ENCODE data around the gene RALGAPA2. TPM values are rescaled to one million over a fixed set of nuclear protein-coding genes. Genes with fewer than 3 reads are reported as not detected.

The RALGAPA2 gene
- total and polyA plus RNA-seq, 2 donors (not counting 3 experiments of a cell fraction or from before 2014, with no cell fraction given), result 10.0 to 46.8 TPM

DNA sequence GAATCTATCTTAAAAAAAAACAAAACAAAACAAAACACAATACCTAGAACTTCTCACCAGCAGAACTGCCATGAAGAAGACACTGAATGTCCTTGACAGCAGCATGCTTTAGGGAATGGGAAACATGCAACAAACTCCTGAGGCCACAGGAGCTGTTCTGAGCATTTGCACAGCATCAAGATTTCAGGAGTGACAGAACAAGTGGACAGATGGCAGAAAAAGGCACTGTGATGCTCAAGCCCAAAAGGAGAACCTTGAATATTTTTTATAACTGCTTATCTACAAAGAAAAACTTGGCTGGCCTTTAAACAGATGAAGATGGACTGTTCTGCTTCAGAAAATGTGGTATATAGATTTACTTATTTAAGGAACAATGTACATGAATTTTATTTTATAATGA is 158.9 kb downstream of the RALGAPA2 start:
- ChIA-PET POLR2A (no interaction called here), CTCF (interaction anchor here (1.2 kb wide), 1 partner anchor 16 kb away, joined by 4 read pairs; no protein-coding TSS in a partner anchor)
- H2AFZ ChIP-seq (ENCODE audit: low read depth, low read length), result no peak overlapping the region
- H3K9me3 ChIP-seq (replicated peaks; ENCODE audit: control insufficient read depth, insufficient read depth, low read length), result no peaks in the 10 kb centered on the region
- no peak for TF ChIP-seq POLR2A (IDR thresholded peaks at IDR 0.05; ENCODE audit: low read depth, low read length)
- TF ChIP-seq, protein P1, sequence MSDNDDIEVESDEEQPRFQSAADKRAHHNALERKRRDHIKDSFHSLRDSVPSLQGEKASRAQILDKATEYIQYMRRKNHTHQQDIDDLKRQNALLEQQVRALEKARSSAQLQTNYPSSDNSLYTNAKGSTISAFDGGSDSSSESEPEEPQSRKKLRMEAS (IDR thresholded peaks at IDR 0.05; ENCODE audit: insufficient read depth, insufficient read length), result no peak
- TF ChIP-seq EZH2 (IDR thresholded peaks at IDR 0.05; ENCODE audit: borderline replicate concordance, low read depth, low read length, severe bottlenecking), result no peak
- no peak for TF ChIP-seq FOS (IDR thresholded peaks at IDR 0.05; ENCODE audit: borderline replicate concordance, insufficient read depth, low read length)
- no TSS peak for BruUV-seq (replicated peaks)
- no peaks in the 10 kb centered on the region for H3K79me2 ChIP-seq (ENCODE audit: control insufficient read depth, insufficient read depth, low read length)
- dilution Hi-C loops (cut with MboI; ENCODE audit: extremely low pct_ligation_motif_present, low sequenced_read_pairs), result no loop called here
- FAIRE-seq (no peak), DNase-seq (ENCODE audit: low read depth, low spot score) (no peak)
- no peak overlapping the region for H3K9ac ChIP-seq (replicated peaks; ENCODE audit: extremely low read depth, insufficient read depth, low read length)
- H3K9me1 ChIP-seq (replicated peaks; ENCODE audit: control insufficient read depth, extremely low read depth, insufficient read depth, low read length), result no peaks in the 10 kb centered on the region
- intact Hi-C loops (cut with micrococcal nuclease), result no loop called here
- H3K27me3 ChIP-seq (ENCODE audit: control insufficient read depth in 2 of 2, insufficient read depth in 2 of 2, low read length in 2 of 2), result no peaks in the 10 kb centered on the region
- no peak overlapping the region for H3K27ac ChIP-seq (ENCODE audit: insufficient read depth, low read depth, low read length)
- H3K4me1 ChIP-seq (ENCODE audit: control insufficient read depth, extremely low read depth, insufficient read depth, low read length), result no peaks in the 10 kb centered on the region
- H3K4me3 ChIP-seq (replicated peaks in 1 of 3; ENCODE audit: insufficient read depth in 1 of 3, low read depth in 1 of 3, low read length in 3 of 3), result no peak overlapping the region
- H4K20me1 ChIP-seq (replicated peaks; ENCODE audit: control insufficient read depth, extremely low read depth, insufficient read depth, low read length), result no peaks in the 10 kb centered on the region
- H3K36me3 ChIP-seq (ENCODE audit: control insufficient read depth in 2 of 2, extremely low read depth in 1 of 2, insufficient read depth in 2 of 2, low read length in 2 of 2), result peaks cover 0 to 5% of the 10 kb centered on the region in 2 experiments
- H3K4me2 ChIP-seq (ENCODE audit: insufficient read depth, low read length), result no peak overlapping the region

DNA sequence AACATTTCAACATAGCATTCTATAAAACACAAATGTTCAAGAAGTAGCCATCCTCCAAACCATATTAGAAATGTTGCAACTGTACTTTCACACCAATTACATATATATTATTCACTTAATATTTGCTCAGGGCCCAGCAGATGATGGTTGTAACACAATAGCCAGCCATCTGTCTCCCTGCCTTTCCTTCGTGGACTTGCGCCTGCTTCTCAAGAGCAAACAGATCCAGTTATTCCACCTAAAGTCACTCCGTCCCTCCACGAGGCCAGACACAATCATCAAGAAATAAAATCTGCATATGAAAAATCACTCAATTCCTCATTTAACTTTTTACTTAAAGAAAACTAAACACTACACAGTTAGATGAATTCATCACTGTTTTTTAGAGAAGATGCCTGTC is 160.4 kb downstream of the RALGAPA2 start:
- H4K20me1 ChIP-seq (replicated peaks; ENCODE audit: control insufficient read depth, extremely low read depth, insufficient read depth, low read length), result no peaks in the 10 kb centered on the region
- no peaks in the 10 kb centered on the region for H3K9me1 ChIP-seq (replicated peaks; ENCODE audit: control insufficient read depth, extremely low read depth, insufficient read depth, low read length)
- no peak for DNase-seq (ENCODE audit: low read depth, low spot score)
- no TSS peak for BruUV-seq (replicated peaks)
- H3K79me2 ChIP-seq (ENCODE audit: control insufficient read depth, insufficient read depth, low read length), result no peaks in the 10 kb centered on the region
- dilution Hi-C loops (cut with MboI; ENCODE audit: extremely low pct_ligation_motif_present, low sequenced_read_pairs) (no loop called here), intact Hi-C loops (cut with micrococcal nuclease) (no loop called here)
- ChIA-PET POLR2A (no interaction called here), CTCF (no interaction called here)
- no peak overlapping the region for H3K27ac ChIP-seq (ENCODE audit: insufficient read depth, low read depth, low read length)
- H3K4me3 ChIP-seq (replicated peaks in 1 of 3; ENCODE audit: insufficient read depth in 1 of 3, low read depth in 1 of 3, low read length in 3 of 3), result no peak overlapping the region
- H3K4me2 ChIP-seq (ENCODE audit: insufficient read depth, low read length), result no peak overlapping the region
- H3K36me3 ChIP-seq (ENCODE audit: control insufficient read depth in 2 of 2, extremely low read depth in 1 of 2, insufficient read depth in 2 of 2, low read length in 2 of 2), result peaks cover 0 to 10% of the 10 kb centered on the region in 2 experiments
- no peaks in the 10 kb centered on the region for H3K4me1 ChIP-seq (ENCODE audit: control insufficient read depth, extremely low read depth, insufficient read depth, low read length)
- TF ChIP-seq POLR2A (IDR thresholded peaks at IDR 0.05; ENCODE audit: low read depth, low read length) (no peak), JUN (IDR thresholded peaks at IDR 0.05; ENCODE audit: borderline replicate concordance, insufficient read depth, insufficient read length, low read depth) (no peak), MYC (IDR thresholded peaks at IDR 0.05; ENCODE audit: low read depth, low read length) (no peak), EZH2 (IDR thresholded peaks at IDR 0.05; ENCODE audit: borderline replicate concordance, low read depth, low read length, severe bottlenecking) (no peak), GATA2 (IDR thresholded peaks at IDR 0.05; ENCODE audit: insufficient read depth, insufficient read length, low read depth, low read length) (no peak), FOS (IDR thresholded peaks at IDR 0.05; ENCODE audit: borderline replicate concordance, insufficient read depth, low read length) (no peak), POLR2AphosphoS5 (IDR thresholded peaks at IDR 0.05; ENCODE audit: insufficient read depth, low read depth, low read length) (no peak)
- TF ChIP-seq, protein P2, sequence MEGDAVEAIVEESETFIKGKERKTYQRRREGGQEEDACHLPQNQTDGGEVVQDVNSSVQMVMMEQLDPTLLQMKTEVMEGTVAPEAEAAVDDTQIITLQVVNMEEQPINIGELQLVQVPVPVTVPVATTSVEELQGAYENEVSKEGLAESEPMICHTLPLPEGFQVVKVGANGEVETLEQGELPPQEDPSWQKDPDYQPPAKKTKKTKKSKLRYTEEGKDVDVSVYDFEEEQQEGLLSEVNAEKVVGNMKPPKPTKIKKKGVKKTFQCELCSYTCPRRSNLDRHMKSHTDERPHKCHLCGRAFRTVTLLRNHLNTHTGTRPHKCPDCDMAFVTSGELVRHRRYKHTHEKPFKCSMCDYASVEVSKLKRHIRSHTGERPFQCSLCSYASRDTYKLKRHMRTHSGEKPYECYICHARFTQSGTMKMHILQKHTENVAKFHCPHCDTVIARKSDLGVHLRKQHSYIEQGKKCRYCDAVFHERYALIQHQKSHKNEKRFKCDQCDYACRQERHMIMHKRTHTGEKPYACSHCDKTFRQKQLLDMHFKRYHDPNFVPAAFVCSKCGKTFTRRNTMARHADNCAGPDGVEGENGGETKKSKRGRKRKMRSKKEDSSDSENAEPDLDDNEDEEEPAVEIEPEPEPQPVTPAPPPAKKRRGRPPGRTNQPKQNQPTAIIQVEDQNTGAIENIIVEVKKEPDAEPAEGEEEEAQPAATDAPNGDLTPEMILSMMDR (IDR thresholded peaks at IDR 0.05; ENCODE audit: extremely low read depth in 1 of 2, insufficient read depth in 1 of 2, low read depth in 1 of 2, low read length in 2 of 2), result no peak
- TF ChIP-seq, protein P1 (IDR thresholded peaks at IDR 0.05; ENCODE audit: insufficient read depth, insufficient read length), result no peak
- H3K9me3 ChIP-seq (replicated peaks; ENCODE audit: control insufficient read depth, insufficient read depth, low read length), result no peaks in the 10 kb centered on the region
- FAIRE-seq, result no peak
- no peak overlapping the region for H3K9ac ChIP-seq (replicated peaks; ENCODE audit: extremely low read depth, insufficient read depth, low read length)
- no peak overlapping the region for H2AFZ ChIP-seq (ENCODE audit: low read depth, low read length)
- H3K27me3 ChIP-seq (ENCODE audit: control insufficient read depth in 2 of 2, insufficient read depth in 2 of 2, low read length in 2 of 2), result no peaks in the 10 kb centered on the region

Measured in endothelial cell of umbilical vein (primary cell).